ENCODE data around the gene DCD.

DCD gene

DNA sequence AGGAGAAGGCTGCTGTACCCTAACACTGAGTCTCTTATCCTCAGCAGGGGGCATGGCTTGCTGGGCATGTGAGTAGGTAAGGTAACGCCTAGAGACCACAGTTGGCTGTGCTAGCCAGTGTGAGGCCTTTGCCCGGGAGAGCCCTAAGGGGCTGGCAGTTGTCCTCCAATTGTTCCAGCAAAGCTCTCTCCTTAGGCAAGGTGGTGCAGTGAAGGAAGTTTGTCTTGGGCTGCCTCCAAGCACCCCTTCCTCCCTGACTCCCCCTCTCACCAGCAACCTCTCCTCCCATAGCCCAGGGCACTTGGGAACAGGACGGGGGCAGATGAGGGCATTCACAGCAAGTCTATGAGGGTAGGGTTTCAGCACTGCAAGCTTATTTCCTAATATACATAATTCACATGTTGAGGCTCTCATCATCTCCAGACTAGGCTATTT is 36.4 kb downstream of the DCD start:
- H4K20me1 ChIP-seq: no peaks in the 10 kb centered on the region
- no peaks in the 10 kb centered on the region; the same call in 1 of the 2 replicates for H3K4me1 ChIP-seq
- no peak overlapping the region for H3K9ac ChIP-seq
- no peaks in the 10 kb centered on the region for H3K9me3 ChIP-seq
- TF ChIP-seq Cebpa-rat (IDR thresholded peaks at IDR 0.05): no peak
- H3K36me3 ChIP-seq: no peaks in the 10 kb centered on the region
- H3K27me3 ChIP-seq: no peaks in the 10 kb centered on the region
- no peak overlapping the region for H3K4me2 ChIP-seq
- no peak overlapping the region for H3K27ac ChIP-seq
- H3K4me3 ChIP-seq: no peak overlapping the region

GRCh38 chr12:54608769-54609168 is 39.4 kb downstream of the DCD start:
- H4K20me1 ChIP-seq: no peaks in the 10 kb centered on the region
- H3K4me3 ChIP-seq: no peak overlapping the region
- no peaks in the 10 kb centered on the region for H3K4me1 ChIP-seq
- H3K4me2 ChIP-seq: no peak overlapping the region
- TF ChIP-seq Cebpa-rat (IDR thresholded peaks at IDR 0.05): no peak
- no peak overlapping the region for H3K27ac ChIP-seq
- H3K36me3 ChIP-seq: no peaks in the 10 kb centered on the region
- no peaks in the 10 kb centered on the region for H3K9me3 ChIP-seq
- H3K27me3 ChIP-seq: no peaks in the 10 kb centered on the region
- no peak overlapping the region for H3K9ac ChIP-seq

GRCh38 chr12:54608156-54608555 is 40.0 kb downstream of the DCD start:
- Histone ChIP-seq H3K4me2 (no peak overlapping the region), H3K9me3 (no peaks in the 10 kb centered on the region), H3K27me3 (no peaks in the 10 kb centered on the region), H4K20me1 (no peaks in the 10 kb centered on the region), H3K36me3 (no peaks in the 10 kb centered on the region), H3K27ac (no peak overlapping the region), H3K9ac (no peak overlapping the region), H3K4me3 (no peak overlapping the region), H3K4me1 (no peaks in the 10 kb centered on the region)
- no peak for TF ChIP-seq Cebpa-rat (IDR thresholded peaks at IDR 0.05)

DNA sequence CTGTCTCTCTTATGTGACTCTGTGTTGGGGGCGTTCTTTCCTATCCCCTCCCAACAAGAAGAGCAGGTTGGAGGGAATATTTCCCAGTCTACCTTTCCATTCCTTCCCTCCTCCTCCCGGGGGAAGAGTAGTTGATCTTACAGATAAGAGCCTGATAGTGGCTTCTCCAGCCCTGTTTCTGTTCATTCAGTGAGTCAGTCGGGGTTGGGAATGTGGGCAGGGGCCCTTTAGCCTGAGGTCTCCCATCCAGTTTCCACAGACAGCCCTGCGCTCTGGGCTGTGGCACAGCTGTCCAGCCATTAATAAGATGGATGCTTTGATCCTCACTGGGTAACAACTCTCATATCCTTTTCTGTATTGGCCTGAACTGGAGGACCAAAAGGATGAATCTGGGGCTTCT is 41.6 kb downstream of the DCD start:
- Histone ChIP-seq H3K4me1 (no peaks in the 10 kb centered on the region), H4K20me1 (no peaks in the 10 kb centered on the region), H3K4me2 (no peak overlapping the region), H3K4me3 (no peak overlapping the region), H3K27ac (no peak overlapping the region), H3K36me3 (no peaks in the 10 kb centered on the region), H3K27me3 (no peaks in the 10 kb centered on the region), H3K9ac (no peak overlapping the region), H3K9me3 (no peaks in the 10 kb centered on the region)
- TF ChIP-seq Cebpa-rat (IDR thresholded peaks at IDR 0.05): no peak

- H3K4me3 ChIP-seq: no peak overlapping the region
- TF ChIP-seq Cebpa-rat (IDR thresholded peaks at IDR 0.05): no peak
- H3K4me1 ChIP-seq: no peaks in the 10 kb centered on the region
- no peaks in the 10 kb centered on the region for H4K20me1 ChIP-seq
- no peaks in the 10 kb centered on the region for H3K27me3 ChIP-seq
- H3K4me2 ChIP-seq: no peak overlapping the region
- H3K9me3 ChIP-seq: no peaks in the 10 kb centered on the region
- no peak overlapping the region for H3K9ac ChIP-seq
- no peak overlapping the region for H3K27ac ChIP-seq
- H3K36me3 ChIP-seq: no peaks in the 10 kb centered on the region
These were observed 42.8 kb downstream of the DCD start for GRCh38 chr12:54605138-54605970.

GRCh38 chr12:54604436-54604835 is 43.7 kb downstream of the DCD start:
- Histone ChIP-seq H3K27ac (no peak overlapping the region), H3K4me1 (no peaks in the 10 kb centered on the region), H3K4me3 (no peak overlapping the region)

GRCh38 chr12:54603872-54604271 is 44.3 kb downstream of the DCD start:
- no peaks in the 10 kb centered on the region for H4K20me1 ChIP-seq
- H3K9me3 ChIP-seq: no peaks in the 10 kb centered on the region
- no peaks in the 10 kb centered on the region for H3K27me3 ChIP-seq
- H3K4me3 ChIP-seq: no peak overlapping the region
- TF ChIP-seq Cebpa-rat (IDR thresholded peaks at IDR 0.05): no peak
- H3K9ac ChIP-seq: no peak overlapping the region
- H3K4me2 ChIP-seq: no peak overlapping the region
- H3K36me3 ChIP-seq: no peaks in the 10 kb centered on the region
- H3K27ac ChIP-seq: no peak overlapping the region
- no peaks in the 10 kb centered on the region for H3K4me1 ChIP-seq

More at GRCh38 chr12:54604436-54604835, 43.7 kb downstream of the DCD start:
- Histone ChIP-seq H3K36me3 (no peaks in the 10 kb centered on the region), H3K27me3 (no peaks in the 10 kb centered on the region), H3K4me2 (no peak overlapping the region), H3K9ac (no peak overlapping the region), H3K9me3 (no peaks in the 10 kb centered on the region), H4K20me1 (no peaks in the 10 kb centered on the region)
- no peak for TF ChIP-seq Cebpa-rat (IDR thresholded peaks at IDR 0.05)

GRCh38 chr12:54603173-54603814 is 44.9 kb downstream of the DCD start:
- Histone ChIP-seq H3K4me2 (no peak overlapping the region), H3K9ac (no peak overlapping the region), H3K4me3 (no peak overlapping the region)

DNA sequence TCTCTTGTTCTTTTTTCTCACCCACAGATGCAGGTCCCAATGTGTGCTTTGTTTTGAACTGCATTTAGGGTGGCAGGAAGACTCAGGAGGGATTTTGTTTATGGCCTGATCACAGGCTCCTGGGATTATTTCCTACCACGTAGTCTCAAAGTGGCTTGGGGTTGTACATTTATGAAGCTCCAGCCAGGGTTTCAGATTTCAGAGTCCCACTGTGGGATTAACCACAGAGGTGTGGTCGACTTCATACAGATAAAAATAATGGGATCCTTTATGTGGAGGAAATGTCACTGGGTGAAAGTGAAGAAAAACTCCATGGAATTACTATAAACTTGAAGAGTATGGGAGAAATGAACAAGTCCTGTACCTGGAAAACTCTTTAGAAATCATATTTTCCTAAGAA is 45.5 kb downstream of the DCD start:
- H3K9me3 ChIP-seq: no peaks in the 10 kb centered on the region
- H3K9ac ChIP-seq: no peak overlapping the region
- no peaks in the 10 kb centered on the region for H4K20me1 ChIP-seq
- no peak overlapping the region for H3K4me3 ChIP-seq
- H3K4me2 ChIP-seq: no peak overlapping the region
- no peak for TF ChIP-seq Cebpa-rat (IDR thresholded peaks at IDR 0.05)
- H3K4me1 ChIP-seq: no peaks in the 10 kb centered on the region
- no peaks in the 10 kb centered on the region for H3K27me3 ChIP-seq
- no peaks in the 10 kb centered on the region for H3K36me3 ChIP-seq
- H3K27ac ChIP-seq: no peak overlapping the region

More at GRCh38 chr12:54603173-54603814, 44.9 kb downstream of the DCD start:
- no peaks in the 10 kb centered on the region for H3K27me3 ChIP-seq
- no peak for TF ChIP-seq Cebpa-rat (IDR thresholded peaks at IDR 0.05)
- H3K9me3 ChIP-seq: no peaks in the 10 kb centered on the region
- no peaks in the 10 kb centered on the region for H3K36me3 ChIP-seq
- no peaks in the 10 kb centered on the region for H3K4me1 ChIP-seq
- no peaks in the 10 kb centered on the region for H4K20me1 ChIP-seq
- no peak overlapping the region for H3K27ac ChIP-seq

- no peak overlapping the region for H3K9ac ChIP-seq
- H3K36me3 ChIP-seq: no peaks in the 10 kb centered on the region
- no peaks in the 10 kb centered on the region for H3K27me3 ChIP-seq
- H4K20me1 ChIP-seq: no peaks in the 10 kb centered on the region
- no peak overlapping the region for H3K4me2 ChIP-seq
- no peaks in the 10 kb centered on the region for H3K9me3 ChIP-seq
- no peak for TF ChIP-seq Cebpa-rat (IDR thresholded peaks at IDR 0.05)
- no peak overlapping the region for H3K27ac ChIP-seq
- no peak overlapping the region for H3K4me3 ChIP-seq
- no peaks in the 10 kb centered on the region for H3K4me1 ChIP-seq
These were observed 46.3 kb downstream of the DCD start for GRCh38 chr12:54601841-54602240.
